Stimulated activated CD8-positive, alpha-beta memory T cell treated with anti-CD3 and anti-CD28 coated beads, Interleukin-7, amount 100 ng/mL, for 24 hours (primary cell): ENCODE data around the gene CAMK2A.

ENCODE experiments used
- DNase-seq: peaks from one replicate; pipeline ENCODE4 v3.0.0-alpha.2; 2020; ENCODE audit warnings: low read depth

CAMK2A gene

DNA sequence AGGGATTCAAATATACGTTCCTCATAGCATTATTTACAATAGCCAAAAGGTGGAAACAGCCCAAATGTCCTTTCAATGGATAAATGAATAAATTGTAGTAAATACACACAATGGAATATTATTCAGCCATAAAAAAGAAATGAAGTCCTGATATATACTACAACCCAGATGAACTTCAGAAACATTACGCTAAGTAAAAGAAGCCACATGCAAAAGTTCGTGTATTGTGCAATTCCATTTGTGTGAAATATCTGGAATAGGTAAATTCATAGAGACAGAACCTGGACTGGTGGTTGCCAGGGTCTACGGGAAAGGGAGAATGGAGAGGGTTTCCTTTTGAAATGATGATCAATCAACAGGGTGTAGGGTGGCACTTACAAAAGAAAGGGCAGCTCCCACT is 25.7 kb upstream of the CAMK2A start:
- no peak for DNase-seq

- no peak for DNase-seq
Observed at GRCh38 chr5:150313921-150314716, 24.5 kb upstream of the CAMK2A start.

DNA sequence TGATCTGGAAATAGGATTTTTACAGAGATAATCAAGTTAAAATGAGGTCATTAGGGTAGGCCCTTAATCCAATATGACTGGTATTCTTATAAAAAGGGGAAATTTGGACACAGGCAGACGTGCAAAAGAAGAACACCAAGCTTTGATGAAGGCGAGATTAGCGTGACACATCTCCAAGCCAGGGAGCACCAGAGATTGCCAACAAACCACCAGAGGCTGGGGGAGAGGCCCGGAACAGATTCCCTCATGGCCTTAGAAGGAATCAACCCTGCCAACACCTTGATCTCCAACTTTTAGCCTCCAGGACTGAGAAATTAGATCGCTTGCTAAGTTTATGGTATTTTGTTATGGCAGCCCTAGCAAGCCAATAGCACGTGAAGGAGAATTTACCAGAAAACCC is 23.9 kb upstream of the CAMK2A start:
- DNase-seq = no peak

DNA sequence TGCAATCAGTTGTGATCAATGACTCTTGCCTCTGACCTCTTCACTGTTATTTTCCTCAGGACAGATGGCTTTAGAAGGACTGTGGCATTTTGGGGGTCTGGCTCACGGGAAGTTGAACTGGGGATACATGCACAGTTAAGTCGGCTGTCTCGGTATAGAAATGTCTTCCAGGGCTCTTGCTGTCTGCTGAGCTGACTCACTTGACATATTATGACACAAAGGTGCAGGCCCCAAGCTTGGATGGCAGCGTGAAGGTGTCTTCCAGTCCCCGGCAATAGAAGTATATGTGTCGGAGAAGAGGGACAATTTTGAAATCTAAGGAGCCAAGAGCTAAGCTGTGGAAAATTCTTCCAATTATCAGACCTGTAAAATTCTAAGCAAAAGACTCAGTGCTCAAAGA is 22.9 kb upstream of the CAMK2A start:
- DNase-seq = no peak

DNA sequence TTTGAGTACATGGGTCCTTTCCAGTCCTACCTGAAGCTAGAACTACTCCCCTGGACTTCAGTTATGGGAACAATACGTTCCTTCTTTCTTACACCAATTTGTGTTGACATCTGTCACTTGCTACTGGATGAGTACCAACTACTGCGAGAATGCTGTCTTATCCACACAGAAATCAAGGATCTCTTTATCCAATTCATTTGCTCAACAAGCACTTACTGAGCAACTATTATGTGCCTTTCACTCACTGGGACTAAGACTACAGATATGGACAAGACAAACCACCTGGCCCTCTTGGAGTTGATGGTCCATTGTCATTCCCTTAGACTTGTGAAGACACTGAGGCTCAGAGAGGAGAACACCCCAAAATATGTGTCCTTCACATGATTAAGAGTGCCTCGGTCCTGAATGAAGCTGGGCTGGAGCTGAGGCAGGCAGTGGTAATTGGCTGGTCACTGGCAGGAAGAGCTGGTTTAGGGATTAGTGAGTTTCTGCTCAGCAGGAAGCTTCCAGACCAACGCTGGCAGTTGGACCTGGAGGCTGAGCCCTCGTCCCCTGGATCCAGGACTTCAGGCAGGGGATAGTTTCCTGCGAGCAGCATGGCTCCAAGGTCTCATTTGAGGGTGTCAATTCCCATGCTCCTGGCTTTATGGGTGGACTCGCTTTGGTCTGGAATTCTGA is 21.6 kb upstream of the CAMK2A start:
- no peak for DNase-seq

DNA sequence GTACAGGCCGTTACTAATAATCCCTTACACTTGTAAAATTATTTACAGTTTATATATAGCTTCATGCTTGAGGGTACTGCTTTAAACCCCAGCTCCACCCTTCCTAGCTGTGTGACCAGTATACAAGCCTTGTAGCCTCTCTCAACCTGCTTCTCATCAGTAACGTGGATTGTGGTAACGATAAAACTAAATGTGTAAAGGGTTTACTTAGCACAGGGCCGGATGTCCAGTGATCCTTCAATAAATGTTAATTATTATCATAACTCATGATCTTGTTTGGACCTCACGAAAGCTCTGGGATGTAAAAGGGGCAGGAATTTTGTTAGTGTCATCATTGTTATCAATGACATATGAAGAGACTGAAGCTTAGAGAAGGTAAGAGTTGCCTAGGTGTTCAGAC is 20.7 kb upstream of the CAMK2A start:
- no peak for DNase-seq

- no peak for DNase-seq
Observed at GRCh38 chr5:150309886-150310239, 20.3 kb upstream of the CAMK2A start.

DNA sequence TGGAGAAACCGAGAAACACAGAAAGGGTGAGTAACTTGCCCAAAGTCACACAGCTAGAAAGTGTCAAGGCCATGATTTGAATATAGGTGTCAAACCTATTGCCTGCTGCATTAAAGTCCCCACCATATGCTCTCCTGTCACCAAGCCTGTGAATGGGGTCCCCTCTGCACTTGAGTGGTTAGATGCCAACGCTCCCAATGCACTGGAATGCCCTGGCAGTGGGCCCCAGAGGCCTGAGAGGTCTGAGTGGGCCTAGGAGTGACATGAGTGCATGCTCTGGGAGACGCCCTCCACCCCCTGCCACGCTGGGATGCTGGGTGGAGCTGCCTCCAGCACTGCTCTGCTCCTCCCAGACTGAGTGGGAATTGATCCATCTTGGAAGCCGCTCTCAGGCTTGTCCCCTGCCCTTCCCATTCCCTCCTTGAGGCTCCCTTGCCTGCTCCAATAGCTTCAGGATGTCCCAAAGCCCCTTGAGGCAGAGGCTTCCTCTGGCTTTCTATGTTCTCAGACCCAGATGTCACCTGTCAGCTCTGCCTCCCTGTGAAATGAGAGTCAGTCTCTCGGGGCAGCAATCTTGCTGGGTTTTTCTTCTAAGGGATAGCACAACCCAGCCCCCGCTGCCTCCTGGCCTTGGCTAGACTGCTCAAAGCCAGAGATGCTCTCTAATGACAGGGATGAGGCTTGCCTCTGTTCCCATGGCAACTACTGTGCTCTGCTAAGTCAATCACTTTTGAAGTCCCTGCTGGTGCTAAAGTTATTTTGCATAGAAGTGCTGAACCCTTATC is 19.7 kb upstream of the CAMK2A start:
- DNase-seq = no peak

DNA sequence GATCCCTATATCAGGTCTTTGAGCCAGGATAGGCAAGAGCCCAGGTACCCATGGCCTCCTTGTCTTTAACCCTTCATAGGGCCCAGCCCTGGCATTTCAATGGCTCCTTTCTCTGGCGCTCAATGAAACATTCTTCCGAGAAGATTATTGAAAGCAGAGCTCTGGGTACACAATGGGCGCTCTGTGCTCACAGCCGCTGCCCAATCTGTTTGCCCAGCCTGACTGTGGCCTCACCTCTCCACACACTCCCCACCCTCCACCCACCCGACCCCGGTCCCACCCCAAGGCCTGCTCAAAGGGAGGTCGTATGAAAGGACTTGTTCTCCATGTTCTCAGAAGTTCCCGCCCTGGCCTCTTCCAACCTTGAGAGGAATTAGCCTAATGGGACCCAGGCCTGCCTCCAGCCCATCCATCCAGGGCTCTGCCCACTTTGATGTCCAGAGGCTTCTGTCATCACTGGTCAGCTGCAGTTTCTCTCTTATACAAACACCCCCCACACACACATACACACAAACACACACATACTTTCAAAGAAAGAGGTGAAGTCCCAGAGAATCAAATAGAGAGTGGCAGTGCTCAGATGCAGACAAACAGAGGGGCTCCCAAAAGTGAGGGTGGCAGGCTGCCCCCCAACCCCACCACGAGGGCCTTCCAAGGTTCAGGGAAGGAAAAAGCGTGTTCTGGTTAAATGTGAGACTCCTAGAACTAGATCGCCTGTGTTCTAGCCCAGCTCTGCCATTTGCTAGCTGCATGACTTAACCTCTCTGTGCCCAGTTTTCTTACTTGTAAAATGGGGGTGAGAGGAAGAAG is 18.2 kb upstream of the CAMK2A start:
- no peak for DNase-seq

DNA sequence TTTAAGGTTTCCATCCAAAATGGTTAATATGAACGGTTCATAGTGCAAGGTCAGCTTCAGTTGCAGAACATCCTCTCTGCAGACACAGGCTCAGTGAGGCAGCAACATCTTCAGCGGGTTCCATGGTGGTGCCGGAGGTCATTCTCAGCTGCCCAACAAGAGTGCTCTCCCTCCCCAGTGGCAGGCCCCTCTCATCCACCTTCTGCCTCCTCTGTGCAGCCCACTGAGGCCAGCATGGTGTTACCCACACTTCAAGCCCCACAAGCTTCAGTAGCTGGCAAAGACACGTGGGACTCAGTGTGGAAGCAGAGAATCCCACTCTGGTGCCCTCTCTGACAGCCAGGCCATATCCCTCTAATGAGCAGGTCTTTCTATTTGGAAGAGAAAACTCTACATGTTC is 17.2 kb upstream of the CAMK2A start:
- DNase-seq = no peak

GRCh38 chr5:150305557-150305956 is 16.0 kb upstream of the CAMK2A start:
- no peak for DNase-seq

DNA sequence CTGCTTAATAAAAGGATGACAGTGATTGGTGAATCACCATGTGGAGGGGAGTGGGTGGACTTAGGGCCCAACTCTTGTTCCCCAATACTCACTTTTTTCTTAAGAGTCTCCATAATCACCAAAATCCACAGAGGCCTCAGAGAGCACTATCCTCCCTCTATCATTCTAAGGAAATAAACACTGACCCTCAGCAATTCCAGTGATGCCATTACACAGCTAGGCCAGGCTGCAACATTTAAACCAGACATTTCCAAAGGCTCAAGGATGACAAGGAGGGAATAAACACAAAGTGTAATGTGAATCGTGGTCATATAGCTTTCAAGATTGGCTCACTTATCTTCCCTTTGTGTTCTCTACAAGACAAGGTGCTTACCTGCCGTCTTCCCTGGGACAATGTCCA is 15.5 kb upstream of the CAMK2A start:
- DNase-seq = no peak

DNA sequence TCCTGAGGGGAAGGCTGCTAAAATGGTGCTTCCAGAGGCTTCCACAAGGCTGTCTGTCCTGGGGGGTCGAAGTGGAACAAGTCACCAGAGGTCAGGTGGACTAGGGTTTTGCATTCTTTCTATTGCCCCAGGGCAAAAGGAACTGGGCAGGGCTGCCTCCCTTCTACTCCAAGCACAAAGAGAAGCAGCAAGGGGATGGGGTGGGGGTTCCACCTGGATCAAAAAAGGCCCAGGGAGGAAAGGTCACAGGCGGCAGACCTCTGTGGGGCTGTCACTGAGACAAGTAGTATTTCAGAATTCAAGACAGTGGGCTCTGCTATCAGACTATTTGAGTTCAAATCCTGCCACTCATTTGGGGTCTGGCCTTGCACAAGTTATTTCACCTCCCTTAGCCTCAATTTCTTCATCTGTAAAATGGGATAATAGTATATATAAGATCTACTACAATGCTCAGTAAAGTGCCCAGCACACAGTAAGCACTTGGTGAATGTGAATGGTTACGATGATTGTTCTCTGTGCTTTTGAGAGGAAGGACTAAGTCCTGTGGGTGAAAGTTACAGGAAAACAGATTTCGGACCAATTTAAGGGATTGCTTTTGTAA is 15.0 kb upstream of the CAMK2A start:
- DNase-seq = no peak

DNA sequence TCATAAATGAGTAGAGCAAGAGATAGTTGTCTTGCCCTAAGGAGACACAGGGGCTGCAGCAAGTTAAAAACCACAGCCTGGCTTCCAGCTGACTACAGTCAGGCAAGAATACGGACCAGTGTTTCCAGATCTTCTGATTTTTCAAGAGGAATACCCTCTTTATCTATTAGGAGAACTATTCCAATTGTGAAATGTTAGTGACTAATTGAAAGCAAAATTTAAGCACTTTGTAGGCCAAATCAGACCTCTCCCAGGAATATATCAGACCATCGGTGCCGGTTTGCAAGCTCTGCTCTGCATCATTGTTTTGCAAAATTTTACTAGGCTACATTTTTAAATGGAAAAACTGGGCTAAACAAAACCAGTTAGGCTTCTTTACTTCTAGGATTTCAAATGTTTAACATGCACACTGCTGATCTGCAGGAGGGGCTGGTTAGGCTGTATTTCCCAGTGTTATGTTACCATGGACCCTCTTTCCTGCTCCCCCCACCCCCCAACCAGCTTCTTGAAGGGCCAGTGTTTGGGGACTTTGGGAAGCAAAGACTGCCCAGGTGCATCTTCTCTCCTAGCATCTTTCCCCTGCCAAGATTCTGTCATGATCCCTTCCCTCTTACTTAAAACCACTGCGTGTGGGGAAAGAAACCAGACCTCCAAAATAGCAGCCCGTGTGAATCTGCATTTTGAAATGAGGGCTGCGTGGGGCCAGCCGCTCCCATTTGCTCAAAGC is 14.2 kb upstream of the CAMK2A start:
- DNase-seq = no peak

GRCh38 chr5:150303070-150303615 is 13.6 kb upstream of the CAMK2A start:
- DNase-seq = no peak

DNA sequence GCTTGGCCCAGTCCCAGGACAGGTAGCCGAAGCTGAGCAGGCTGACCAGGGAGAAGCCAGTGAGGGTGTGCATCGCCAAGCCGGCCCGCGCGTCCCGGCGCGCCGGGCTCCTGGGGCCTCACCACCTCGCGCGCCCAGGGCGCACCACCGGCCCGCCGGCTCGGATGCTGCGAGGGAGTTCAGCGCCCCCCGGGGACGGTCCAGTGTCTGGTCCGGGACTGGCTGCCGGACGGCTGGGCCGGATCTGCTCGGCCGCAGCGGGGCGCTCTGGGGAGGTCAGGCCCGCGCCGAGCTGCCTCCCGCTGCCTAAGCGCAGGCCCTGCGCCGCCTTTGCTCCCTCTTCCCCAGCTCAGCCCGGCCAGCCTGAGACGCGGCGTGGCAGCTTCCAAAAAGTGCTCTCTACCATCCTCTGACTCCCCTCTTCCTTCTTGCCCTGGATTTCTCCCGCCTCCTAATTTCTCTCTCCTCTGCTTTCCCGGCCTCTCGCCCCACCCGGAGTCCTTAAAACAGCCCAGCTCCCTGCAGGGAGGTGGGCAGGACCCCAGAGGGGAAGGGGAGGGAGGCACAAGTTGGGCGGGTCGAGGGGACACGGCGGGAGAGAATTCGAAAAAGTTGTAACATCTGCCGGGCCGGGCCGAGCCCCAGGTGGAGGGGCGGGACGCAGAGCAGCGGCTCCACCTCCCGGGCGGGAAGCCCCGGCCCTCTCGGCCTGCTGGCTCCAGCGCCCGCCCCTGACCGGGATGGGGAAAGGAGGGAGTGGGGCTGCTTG is 12.9 kb upstream of the CAMK2A start, which contains the start of gene ARSI:
ARSI (minus strand) TSS at position 605 of the 769 bp plus-strand sequence; CDS start at position 73, 532 bp downstream.
- no peak for DNase-seq

GRCh38 chr5:150301901-150302300 is 12.3 kb upstream of the CAMK2A start:
- DNase-seq = no peak

DNA sequence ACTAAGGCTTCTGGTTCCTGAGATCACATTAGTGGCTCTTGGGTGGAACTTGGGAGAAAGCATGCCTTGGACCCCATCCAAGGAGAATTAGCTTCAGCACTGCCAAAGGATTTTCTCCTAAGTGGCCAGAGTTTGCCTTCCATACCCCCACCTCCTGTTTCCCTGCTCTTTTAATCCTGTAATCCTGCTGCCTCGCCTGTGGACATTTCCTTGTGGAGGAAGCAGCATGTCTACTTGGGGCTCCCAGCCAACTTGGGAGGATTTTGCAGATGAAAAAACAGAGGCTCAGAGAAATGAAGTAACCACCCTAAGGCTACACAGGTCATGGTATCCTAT is 11.6 kb upstream of the CAMK2A start:
- DNase-seq = no peak

DNA sequence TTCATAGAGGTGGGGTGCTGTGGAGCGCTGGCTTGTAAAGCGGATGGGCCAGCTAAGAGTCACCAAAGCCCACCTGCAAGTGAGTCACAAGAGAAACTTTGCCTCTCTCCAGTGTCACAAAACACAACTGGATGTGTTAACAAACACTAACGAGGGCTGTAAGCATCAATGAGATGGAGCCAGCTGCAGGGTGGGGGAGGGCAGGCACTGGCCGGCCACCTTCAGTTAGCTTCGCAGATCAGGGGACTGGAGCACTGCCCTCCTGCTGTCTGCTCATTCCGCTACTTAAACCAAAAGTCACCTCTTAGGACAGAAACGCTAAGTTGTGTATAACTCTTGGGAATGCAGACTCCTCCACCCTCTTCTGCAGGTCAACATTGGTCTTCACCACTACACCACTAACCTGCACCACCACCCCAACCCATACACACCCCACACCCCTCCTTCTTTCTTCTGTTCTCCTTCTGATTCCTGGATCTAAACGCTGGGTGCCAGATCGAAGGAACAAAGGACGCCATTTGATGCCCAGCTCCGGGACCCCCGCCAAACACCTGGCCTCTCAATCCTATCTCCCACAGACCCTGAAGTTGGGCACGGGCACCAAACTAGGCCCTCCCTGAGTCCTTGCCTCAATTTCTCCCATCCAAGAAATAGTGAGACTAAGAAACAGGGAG is 11.1 kb upstream of the CAMK2A start:
- DNase-seq = no peak
